HG03045 (cell line): Measurements from ENCODE around the gene PML.
"Not testable (repeated sequence)": the region's sequence is repeated elsewhere in the genome, so short reads cannot be mapped to it uniquely, and the experiment has no call there.

Experiments
- ATAC-seq: cut with Tn5 transposase; IDR thresholded peaks from one replicate; pipeline ENCODE4 v1.9.1; 2021; ENCODE audit warnings: mild to moderate bottlenecking, moderate library complexity; ENCODE audit not compliant: unreplicated experiment

PML gene

DNA sequence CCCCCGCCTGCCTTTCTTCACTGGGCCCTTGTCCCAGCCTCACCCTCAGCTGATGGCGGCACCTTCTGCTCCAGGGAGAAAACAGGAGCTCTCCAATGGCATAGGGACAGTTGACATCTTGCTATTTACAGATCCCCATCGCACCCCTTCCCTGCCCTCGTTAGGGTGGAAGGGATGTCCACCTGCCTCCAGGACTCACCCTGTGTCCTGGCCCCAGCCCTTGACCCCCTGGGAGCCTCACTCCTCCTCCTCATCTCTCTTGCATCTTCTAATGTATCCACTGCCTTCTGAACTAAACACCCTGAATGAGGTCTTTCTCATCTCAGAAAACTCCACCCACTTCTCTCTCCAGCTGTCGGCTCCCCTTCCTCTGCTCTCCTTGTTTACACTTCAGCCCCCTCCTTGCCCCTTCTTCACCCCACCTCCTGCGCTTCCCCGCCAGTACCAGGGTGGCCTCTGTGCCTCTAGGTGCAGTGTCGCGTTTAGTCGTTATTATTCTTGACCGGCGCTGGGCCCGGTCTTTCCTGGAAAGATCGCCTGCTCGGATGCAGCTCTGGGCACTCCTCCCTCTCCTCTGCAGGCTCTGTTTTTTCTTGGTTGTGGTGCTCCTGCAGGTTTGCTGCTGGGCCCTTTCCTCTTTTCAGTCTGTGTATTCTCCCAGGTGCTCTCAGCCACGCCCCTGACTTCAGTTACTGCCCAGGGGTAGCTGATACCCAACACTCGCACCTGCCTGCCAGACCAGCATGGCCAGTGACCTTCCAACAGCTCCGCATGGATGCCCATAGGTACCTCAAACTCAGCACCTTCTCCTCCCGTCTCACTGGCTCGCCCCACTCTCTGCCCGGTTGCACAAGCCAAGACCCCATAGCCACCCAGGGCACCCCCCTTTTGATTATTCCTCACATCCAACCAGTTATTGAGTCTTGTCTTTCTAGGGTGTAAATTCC is 42.9 kb downstream of the PML start:
- ATAC-seq = no peak

DNA sequence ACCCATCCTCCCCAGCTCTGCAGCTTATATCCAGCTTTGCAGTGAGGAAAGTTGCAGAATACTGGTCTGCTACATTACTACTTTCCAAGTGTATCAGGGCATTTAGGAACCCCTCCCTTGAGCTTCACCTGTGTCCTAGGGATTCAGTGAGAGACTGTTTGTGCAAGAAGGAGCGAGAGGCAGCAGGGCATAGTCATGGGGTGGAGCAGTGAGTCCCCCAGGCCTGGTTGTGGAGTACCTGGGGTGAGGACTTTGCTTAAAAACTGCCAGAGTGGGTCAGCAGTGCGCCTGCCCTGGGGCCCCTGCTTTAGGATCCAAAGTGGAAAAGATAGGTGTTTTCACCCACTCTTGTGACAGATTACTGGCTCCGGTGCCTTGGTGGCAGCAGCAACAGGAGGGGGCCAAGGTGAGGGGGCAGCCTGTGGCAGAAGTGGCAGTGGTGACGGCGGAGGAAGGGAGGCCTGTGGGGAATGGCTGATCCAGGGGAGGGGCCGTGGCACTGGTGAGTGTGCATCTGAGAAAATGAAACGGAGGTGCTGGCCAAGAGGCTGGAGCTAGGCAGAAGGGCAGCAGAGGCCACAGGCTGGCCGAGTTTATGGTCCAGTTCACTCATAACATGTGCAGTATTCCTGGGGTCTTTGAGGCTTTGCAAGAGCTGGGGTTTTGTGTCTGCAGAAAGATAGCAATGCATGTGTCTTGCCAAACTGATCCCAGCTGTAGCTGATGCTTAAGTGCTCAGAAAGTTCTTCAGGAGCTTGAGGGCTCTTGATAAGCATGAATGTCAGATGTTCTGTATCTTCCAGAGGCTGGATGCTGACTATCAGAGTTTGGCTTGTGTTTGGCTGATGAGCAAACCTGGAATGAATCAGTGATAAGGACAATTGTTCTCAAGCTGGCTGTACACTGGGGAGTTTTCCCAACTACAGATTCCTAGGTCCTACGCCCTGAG is 44.5 kb downstream of the PML start:
- no peak for ATAC-seq

DNA sequence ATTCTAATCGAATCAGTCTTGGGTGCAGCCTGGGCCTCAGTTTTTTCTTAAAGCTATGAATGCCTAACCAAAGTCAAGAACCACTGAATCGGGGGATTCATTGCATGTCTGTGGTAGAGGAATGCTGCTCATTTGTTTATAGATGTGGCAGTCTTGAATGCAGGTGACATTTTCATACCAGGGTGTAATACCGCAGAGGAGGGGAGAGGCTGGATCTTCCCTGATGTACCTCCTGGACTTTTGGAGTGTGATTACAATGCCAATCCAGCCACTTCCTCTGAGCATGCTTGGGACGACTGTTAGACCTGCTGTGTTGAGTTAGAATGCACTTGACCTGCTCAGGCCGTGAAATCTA is 45.1 kb downstream of the PML start:
- no peak for ATAC-seq

DNA sequence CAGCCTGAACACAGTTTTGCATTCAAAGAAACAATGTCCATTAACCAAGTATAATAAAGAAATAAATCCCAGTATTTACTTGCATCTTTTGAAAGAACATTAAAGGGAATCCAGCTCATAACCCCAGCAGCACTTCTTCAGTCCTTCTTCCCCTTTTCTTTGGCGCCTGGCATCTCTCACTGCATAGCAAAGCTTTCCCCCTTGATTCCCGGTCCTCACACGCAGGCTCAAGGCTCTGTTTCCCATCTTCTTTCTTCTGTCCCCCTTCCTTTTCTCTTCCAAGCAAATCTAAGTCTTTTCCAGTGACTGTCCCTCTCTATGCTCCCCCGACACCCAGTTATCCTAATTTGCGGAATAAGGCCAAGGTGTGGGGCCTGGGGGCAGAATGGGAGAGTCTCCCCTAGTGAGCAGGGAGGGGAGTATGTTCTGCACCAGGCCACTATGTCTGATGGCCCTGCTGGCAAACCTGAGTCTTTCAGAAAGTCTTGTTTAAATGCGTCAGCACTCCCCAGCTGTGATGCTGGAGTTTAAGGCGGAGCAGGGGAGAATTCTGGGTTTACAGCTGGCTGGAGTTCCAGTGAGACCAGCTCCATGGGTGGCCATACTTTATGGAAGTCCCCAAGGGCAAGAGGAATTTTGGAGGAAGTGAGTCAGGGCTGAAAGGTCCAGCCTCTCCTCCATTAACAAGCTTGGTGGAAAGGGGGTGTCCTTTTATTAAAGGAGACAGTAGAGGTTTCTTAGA is 45.8 kb downstream of the PML start:
- ATAC-seq = no peak

DNA sequence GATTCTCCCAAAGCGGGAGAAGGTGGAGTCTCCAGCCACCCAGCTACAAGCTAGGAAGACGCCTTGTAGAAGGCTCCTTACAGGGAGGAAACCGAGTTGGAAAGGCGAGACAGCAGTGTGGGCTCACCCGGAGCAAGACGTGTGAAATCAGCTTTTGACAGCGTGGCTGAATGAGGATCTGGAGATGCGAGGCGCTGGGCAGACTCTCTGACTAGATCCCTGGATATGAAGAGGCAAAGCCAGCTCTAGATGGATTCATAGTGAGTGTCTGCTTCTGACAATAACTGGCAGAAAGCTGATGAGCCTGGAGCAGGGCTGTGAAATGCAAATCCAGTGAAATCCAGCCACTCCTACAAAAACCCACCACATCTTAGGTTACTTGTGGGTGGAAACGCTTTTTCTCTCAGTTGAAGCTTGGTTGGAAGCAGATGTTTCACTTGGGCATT is 46.8 kb downstream of the PML start:
- no peak for ATAC-seq

DNA sequence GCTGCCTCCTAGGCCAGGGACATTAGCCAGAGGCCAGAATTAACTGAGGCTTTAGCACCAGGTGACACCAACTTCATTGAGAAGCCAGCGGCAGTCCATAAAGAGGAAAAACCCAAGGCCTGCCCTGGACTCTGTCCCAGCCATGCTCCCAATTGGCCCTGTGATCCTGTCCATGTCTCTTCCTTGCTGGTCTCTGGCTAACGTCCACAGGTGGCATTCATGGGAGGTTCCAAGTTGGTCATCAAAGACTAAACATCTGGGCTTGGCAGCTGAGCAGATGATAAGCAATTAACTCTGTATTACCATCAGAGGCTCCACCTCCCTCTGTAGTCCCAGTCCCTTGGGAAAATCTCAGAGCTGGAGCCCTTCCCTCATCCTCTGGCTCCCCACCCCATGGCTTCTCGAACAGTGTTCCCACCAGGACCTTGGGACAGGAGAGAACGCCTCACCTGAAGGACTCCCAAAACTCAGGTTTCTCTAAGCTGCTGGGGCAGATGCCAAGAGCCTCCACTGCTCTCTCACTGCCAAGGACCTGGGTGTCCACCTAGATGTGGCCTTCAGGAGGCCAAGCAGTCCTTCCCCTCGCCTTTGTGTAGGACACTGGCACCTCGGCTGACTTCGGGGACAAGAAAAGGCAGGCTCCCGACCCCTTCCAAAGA is 47.4 kb downstream of the PML start:
- no peak for ATAC-seq

DNA sequence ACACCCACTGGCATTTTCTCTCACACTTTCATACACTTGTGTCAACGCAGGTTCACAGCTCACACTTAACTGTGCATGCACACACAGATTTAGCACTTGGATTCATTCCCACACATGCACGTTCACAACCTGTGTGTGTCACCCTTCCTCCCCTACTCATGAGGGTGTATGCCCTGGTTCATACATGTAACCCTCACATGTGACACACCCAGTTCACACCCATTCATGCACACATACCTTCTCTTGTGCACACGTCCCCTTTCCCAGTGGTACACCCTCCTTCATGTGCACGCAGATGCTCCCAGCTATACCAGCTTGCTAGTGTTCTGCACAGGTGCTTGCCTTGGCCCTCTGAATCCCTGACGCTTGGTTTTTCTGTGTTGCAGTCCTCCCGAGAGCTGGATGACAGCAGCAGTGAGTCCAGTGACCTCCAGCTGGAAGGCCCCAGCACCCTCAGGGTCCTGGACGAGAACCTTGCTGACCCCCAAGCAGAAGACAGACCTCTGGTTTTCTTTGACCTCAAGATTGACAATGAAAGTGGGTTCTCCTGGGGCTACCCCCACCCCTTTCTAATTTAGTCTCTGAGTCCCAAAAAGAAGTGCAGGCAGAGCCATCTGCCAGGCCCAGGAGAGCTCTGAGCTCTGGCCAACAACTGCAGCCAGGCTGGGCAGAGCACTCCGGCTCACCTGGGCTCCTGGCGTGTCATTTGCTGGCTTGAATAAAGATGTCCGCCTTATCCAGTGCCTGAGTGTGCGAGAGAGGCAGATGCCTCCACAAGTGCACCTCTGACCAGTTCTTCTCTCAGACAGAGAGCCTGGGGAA is 48.3 kb downstream of the PML start:
- no peak for ATAC-seq

DNA sequence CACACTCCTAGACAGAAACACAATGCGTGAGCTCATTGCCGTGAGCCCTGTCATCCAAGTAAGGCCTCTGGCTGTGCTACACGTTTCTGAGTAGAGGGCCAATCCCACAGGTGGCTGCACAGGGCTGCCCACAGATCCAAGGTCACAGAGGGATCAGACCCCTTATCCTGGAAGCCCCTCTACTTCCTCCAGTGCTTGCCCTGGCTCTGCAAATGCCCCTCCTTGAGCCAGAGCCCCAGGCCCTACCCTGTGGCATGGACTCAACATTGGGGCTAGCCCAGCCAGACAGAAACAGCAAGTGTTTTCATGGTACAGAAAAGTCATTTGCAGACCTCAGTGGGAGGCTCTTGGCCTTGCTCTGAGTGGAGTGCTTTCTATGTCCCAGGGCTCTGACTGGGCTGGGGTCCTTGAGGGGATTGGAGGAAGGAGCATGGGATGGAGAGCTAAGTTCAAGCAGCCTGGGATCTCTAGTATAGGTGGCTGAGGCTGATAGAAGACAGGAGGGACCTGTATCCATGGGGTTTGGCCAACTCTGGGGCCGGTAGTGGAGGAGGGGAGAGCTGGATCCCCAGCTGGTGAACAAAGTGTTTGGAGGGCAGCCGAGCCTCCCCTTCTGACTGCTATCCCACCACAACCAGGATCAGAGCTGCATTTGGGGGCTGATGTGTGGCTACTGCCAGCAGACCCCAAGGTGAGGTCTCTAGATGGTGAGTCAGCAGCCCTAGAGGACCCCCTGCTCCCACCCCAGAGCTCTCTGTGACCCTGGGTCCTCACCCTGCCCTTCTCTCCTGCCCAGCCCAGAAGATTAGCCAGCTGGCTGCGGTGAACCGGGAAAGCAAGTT is 49.1 kb downstream of the PML start:
- ATAC-seq = no peak

DNA sequence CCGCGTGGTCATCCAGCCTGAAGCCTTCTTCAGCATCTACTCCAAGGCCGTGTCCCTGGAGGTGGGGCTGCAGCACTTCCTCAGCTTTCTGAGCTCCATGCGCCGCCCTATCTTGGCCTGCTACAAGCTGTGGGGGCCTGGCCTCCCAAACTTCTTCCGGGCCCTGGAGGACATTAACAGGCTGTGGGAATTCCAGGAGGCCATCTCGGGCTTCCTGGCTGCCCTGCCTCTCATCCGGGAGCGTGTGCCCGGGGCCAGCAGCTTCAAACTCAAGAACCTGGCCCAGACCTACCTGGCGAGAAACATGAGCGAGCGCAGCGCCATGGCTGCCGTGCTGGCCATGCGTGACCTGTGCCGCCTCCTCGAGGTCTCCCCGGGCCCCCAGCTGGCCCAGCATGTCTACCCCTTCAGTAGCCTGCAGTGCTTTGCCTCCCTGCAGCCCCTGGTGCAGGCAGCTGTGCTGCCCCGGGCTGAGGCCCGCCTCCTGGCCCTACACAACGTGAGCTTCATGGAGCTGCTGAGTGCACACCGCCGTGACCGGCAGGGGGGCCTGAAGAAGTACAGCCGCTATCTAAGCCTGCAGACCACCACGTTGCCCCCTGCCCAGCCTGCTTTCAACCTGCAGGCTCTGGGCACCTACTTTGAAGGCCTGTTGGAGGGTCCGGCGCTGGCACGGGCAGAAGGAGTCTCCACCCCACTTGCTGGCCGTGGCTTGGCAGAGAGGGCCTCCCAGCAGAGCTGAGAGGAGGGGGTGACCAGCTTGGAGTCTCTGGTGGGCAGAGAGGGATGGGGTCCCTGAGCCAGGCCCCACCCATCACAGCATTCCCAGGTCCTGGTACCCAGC is 50.0 kb downstream of the PML start:
- no peak for ATAC-seq

DNA sequence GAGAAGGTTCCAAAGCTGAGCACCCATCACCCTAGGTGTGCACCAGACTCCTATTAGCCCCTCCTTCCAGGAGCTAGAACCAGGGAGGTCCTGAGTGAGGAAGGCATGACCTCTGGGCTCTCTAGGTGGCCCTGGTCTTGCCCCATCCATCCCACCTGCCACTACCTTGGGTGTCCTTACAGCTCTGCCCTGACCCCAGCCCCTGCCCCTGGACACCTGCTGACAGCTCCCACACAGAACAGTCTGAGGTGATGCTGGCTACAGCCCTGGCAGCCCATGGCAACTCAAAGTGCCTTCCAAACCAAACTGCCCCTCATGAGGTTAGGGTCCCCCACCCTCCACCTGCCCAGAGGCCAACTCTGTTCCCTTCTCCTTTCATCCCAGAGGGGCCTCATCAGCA is 50.7 kb downstream of the PML start:
- no peak for ATAC-seq

DNA sequence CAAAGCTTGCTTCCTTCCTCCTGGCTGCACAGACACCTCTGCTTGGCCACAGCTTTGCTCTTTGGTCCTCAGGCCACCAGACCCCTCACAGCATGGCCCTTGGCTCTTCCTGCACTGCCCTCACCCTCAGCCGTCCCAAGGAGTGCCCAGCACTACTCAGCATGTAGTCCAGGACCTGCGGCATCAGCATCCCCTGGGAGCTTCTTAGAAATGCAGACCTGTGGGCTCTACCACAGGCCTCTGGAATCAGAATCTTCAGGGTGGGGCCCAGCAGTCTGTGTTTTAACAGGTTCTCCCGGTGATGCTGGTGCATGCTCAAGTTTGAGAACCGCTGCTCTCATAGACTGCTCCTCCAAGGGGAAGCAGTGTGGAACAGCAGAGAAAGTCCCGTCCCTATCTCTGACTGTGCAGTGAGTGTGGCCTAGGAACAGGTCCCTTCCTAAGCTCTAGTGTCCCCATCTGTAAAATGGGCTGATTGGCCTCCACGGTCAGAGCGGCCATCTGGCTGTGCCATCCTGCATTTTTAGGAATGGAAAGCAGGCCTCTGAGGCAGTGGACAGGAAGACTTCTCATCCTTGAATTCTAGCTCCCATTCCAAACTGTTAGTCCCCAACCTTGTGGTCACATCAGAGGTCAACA is 51.2 kb downstream of the PML start:
- ATAC-seq = no peak

DNA sequence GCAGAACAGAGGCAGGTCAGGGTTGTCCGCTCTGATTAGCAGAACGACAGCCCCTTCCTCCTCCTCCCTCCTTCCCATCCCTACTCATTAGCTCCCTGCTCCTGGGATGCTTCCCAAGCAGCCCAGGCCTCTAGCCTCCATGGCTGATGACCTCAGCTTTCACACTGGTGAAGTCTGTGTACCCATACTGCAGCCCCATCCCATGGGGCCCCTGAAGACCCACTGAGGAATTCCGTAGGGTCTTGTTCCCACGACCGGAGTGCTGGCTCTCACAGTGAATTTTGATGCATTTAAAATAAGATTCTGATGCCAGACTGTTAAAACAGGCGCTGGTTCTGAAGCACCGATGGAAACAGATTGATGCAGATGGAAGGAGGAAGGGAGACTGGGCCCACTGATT is 51.8 kb downstream of the PML start:
- no peak for ATAC-seq

DNA sequence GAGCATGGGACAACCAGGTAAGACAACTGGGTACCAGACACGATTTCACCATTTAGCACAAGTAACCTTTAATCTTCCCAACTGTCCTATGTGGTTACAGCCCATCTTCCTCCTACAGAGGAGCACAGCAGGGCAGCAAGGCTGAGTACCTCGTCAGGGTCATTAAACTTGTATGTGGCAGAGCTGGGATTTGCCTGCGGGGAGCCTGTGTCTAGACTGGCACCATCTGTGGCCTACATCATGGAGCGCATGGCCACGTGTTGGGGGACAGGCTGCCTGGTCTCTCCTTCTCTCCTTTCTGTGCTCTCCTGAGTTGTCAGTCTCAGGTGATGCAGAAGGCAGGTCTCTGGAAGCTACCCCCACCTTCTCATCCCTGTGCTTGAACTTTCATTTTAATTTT is 55.6 kb downstream of the PML start:
- ATAC-seq = no peak

DNA sequence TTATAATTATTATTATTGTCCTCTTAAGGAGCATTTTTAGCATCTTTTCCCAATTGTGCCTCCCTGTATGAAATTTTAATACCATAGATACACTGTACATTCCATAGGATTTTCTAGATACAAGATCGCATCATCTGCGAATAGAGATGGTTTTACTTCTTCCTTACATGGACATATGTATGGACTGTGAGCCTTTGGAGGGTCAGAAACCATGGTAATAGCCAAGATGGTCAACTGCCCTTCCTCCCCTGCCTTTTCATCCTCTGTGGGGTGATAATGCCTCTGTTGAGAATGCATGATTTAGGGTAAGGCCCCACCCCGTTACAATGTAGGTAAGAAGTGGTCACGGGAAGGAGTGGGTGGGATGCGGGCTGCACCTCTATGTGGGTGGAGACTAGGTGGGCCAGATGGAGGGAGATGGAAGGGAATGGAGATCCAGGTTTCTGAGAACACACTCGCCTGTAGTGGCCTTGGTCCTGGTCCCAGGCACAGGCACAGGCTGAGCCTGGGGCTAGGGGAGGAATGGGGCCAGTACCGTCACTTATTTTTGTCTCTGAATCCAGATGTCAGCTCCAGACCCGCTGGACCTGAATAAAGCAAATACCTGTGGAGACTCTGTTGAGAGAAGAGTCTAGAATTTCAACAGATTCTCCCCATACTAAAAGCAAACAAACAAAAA is 56.2 kb downstream of the PML start:
- no peak for ATAC-seq

DNA sequence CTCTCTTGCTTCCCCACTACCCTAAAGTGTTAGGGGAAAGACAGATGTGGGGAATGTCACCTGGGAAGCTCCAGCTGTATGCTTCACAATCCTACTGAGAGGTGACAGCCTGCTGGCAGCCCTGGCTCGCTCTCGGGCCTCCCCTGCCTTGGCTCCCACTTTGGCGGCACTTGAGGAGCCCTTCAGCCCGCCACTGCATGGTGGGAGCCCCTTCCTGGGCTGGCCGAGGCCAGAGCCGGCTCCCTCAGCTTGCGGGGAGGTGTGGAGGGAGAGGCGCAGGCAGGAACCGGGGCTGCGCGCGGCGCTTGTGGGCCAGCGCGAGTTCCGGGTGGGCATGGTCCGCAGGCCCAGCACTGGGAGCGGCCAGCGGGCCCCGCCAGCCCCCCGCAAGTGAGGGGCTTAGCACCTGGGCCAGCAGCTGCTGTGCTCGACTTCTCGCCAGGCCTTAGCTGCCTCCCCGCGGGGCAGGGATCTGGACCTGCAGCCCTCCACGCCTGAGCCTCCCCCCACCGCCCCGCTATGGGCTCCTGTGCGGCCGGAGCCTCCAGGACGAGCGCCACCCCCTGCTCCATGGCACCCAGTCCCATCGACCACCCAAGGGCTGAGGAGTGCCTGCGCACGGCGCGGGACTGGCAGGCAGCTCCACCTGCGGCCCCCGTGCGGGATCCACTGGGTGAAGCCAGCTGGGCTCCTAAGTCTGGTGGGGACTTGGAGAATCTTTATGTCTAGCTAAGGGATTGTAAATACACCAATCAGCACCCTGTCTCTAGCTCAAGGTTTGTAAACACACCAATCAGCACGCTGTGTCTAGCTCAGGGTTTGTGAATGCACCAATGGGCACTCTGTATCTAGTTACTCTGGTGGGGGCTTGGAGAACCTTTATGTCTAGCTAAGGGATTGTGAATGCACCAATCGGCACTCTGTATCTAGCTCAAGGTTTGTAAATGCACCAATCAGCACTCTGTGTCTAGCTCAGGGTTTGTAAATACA is 58.0 kb downstream of the PML start:
- ATAC-seq = not testable (repeated sequence)

DNA sequence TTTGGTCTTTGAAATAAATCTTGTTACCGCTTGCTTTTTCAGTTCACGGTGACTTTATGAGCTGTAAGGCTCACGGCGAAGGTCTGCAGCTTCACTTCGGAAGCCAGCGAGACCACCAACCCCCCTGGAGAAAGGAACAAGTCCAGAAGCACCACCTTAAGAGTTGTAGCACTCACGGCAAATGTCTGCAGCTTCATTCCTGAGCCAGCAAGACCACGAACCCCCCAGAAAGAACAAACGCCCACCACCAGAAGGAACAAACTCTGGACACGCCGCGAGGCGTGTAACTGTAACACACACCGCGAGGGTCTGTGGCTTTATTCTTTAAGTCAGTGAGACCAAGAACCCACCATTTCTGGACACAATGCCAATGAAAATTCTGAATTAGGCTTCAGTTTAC is 59.0 kb downstream of the PML start:
- ATAC-seq = no peak
